Posterior cingulate gyrus (tissue), 11 donors: ENCODE data around the gene SIPA1L3.
"Not testable (repeated sequence)": the region's sequence is repeated elsewhere in the genome, so short reads cannot be mapped to it uniquely, and the experiment has no call there.

Source experiments
- DNase-seq, 10 donors: peaks; one replicate each; pipeline versions ENCODE4 v3.0.0 to v3.0.0-alpha.2; 2020 to 2021; ENCODE audit warnings: mixed read lengths in 3 of 10
- intact Hi-C: fragments of 100-400 bp; cut with DNase I; formaldehyde crosslinking; loops from one replicate; pipeline ENCODE4 v1.15.1; 2023

SIPA1L3 gene

GRCh38 chr19:38055010-38055409 lies 148.0 kb downstream of the SIPA1L3 start:
- intact Hi-C loops: no loop called here
- DNase-seq: peak in 1 of 10 donors; percentile 22

DNA sequence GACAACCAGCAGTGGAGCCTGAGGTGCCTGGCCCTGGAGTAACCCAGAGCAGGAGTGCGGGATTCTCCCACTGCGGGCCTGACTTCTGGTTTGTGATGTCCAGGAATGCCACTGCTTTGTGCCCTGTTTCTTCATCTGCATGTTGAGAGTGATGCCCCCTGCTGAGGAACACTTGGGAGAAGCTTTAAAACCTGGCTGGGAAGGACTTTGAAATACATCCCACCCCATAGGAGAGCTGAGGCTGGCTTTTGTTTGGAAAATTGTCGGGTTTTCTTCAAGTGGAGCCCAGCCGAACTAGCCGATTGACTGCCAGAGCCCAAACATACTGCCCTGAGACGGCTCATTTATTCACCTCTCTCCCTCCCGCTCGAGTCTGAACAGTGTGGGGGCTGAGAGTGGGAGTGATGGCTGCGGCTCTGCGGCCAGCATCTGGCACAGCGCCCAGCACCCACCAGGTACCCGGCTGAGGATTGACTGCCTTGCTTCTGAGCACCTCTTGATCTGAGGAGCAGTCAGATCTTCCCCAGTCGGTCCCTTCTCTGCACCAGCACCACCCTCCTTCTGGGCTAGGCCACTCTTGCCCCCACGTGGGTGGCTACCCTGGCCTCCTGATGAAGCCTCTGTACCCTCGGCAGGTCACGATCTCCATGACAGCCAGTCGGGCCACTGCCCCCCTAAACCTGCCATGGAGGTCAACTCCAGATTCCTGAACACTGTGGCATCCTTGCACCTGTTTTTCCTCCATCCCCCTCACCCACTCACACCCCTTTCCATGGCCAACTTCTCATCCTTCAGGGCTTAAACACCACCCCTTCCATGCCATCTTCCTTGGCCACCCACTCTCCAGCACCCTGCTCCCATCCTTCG lies 148.9 kb downstream of the SIPA1L3 start:
- intact Hi-C loops: no loop called here
- peak in 1 of 10 donors; percentile 59 for DNase-seq

DNA sequence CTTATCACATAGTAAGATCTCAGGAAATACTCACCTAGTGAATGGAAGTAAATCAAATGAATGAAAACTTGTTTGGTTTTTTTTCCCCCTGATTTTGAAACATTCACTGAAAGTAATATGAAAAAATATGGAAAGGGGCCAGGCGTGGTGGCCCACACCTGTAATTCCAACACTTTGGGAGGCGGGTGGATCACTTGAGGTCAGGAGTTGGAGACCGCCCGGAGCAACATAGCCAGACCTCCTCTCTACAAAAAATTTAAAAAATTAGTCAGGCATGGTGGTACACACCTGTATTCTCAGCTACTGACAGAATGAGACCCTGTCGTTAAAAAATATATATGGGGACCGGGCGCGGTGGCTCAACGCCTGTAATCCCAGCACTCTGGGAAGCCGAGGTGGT lies 149.6 kb downstream of the SIPA1L3 start:
- intact Hi-C loops: no loop called here
- peak in 2 of 10 donors; percentile 11 to 26 for DNase-seq

- DNase-seq: peak in 1 of 10 donors; percentile 55
- intact Hi-C loops: no loop called here
Measured at GRCh38 chr19:38057959-38058690, 151.1 kb downstream of the SIPA1L3 start.

GRCh38 chr19:38059897-38060296 lies 152.9 kb downstream of the SIPA1L3 start:
- intact Hi-C loops: no loop called here
- DNase-seq: peak in 1 of 10 donors; percentile 47

GRCh38 chr19:38060331-38060730 lies 153.3 kb downstream of the SIPA1L3 start:
- peak in 1 of 10 donors; percentile 26 for DNase-seq

GRCh38 chr19:38061294-38061693 lies 154.3 kb downstream of the SIPA1L3 start:
- intact Hi-C loops: no loop called here
- DNase-seq: peak in 1 of 10 donors; percentile 7

More at GRCh38 chr19:38060331-38060730, 153.3 kb downstream of the SIPA1L3 start:
- intact Hi-C loops: no loop called here

GRCh38 chr19:38062959-38063761 lies 156.2 kb downstream of the SIPA1L3 start:
- peak in 3 of 10 donors; percentile 25 to 64 (median 48) for DNase-seq

DNA sequence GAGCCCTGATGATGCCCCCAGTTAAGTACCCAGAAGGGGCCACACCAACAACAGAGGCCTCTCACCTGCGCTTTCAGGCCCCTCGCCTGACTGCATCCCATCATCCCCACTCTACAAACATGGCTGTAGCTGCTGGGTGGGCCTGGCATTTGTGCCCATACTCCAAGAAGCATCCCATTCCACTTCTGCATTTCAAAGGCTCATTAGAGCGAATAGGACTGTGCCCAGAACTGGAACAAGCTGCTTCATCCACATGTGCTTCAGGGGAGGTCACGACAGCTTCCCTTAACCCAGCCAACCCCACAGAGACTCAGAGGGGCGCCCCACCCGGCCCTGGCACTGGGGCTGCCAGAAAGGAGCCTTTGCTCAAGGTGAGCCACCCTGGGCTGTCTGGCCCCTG lies 156.9 kb downstream of the SIPA1L3 start:
- intact Hi-C loops: no loop called here
- DNase-seq: no peak

More at GRCh38 chr19:38062959-38063761, 156.2 kb downstream of the SIPA1L3 start:
- intact Hi-C loops: no loop called here

- intact Hi-C loops: no loop called here
- peak in 1 of 10 donors; percentile 57 for DNase-seq
Measured at GRCh38 chr19:38064661-38065425, 157.8 kb downstream of the SIPA1L3 start.

GRCh38 chr19:38065775-38066174 lies 158.8 kb downstream of the SIPA1L3 start:
- DNase-seq, intact Hi-C loops: not testable (repeated sequence)

DNA sequence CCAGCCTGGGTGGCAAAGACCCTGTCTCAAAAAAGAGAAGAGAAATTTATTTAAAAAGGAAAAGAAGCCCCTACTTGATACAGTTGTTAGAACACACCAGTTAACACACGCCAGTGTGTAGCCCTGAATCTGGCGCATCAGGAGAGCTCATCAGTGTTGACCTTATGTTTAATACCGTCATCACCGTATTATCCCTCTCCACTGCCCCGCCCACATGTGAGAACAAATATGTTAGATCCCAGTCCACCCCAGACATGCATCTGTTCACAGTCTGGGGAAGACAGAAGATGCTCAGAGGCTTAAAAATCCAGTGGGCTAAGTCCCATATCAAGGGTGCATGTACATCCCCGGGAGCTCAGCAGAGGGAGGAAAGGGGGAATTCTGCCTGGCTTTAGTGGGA lies 161.8 kb downstream of the SIPA1L3 start:
- intact Hi-C loops: no loop called here

DNA sequence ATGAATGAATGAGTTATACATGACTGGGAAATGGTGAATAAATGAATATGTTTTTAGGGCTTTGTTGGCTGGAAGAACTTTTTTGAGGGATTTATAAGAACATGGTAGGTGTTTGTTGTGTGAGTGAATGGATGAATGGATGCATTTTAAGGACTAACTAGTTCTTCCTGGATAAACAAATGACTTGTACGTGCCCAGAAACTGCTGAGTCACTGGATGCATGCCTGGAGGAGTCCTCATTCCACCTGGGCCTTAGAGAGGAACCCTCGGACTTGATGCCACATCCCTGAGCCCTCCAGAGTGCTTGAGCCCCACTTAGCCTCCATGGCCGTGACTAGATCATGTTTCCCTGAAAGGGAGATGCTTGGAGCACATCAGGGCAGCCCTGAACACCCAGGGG lies 163.6 kb downstream of the SIPA1L3 start:
- intact Hi-C loops: no loop called here

More for the DNA sequence above, 161.8 kb downstream of the SIPA1L3 start:
- no peak for DNase-seq

DNA sequence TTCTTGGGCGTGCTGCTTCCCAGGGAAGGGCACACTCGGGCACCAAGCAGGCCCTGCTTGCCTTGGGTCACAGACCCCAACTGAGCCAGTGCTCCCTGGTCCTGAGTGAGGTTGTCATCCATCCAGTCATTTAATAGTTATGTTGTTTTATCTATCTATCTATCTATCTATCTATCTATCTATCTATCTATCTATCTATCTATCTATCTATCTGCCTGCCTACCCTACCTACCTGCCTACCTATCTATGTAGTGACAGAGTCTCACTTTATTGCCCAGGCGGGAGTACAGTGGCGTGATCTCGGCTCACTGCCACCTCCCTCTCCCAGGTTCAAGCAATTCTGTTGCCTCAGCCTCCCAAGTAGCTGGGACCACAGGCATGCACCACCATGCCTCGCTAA lies 164.0 kb downstream of the SIPA1L3 start:
- intact Hi-C loops, DNase-seq: not testable (repeated sequence)

More for the DNA sequence above, 163.6 kb downstream of the SIPA1L3 start:
- no peak for DNase-seq

DNA sequence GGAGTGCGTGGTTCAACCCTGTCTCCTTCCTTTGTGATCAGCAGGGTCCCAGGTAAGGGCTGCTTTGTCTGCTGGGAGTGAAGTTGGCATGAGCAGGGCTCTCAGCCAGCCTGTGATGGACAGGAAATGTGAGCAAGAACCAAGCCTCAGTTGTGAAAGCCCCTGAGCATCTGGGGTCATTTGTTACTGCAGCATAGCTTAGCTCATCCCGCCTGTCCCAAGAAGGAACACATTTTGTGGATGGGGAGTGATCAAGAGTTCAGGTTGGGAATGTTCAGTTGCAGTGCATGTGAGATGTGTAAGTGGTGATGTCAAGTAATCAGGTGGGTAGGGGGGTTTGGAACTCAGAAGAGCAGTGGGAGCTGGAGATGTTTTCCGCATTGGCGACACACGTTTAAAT lies 164.6 kb downstream of the SIPA1L3 start:
- intact Hi-C loops: no loop called here
- DNase-seq: no peak

- intact Hi-C loops: no loop called here
- peak in 2 of 10 donors; percentile 55 to 63 for DNase-seq
Measured at GRCh38 chr19:38072776-38073750, 166.1 kb downstream of the SIPA1L3 start.

DNA sequence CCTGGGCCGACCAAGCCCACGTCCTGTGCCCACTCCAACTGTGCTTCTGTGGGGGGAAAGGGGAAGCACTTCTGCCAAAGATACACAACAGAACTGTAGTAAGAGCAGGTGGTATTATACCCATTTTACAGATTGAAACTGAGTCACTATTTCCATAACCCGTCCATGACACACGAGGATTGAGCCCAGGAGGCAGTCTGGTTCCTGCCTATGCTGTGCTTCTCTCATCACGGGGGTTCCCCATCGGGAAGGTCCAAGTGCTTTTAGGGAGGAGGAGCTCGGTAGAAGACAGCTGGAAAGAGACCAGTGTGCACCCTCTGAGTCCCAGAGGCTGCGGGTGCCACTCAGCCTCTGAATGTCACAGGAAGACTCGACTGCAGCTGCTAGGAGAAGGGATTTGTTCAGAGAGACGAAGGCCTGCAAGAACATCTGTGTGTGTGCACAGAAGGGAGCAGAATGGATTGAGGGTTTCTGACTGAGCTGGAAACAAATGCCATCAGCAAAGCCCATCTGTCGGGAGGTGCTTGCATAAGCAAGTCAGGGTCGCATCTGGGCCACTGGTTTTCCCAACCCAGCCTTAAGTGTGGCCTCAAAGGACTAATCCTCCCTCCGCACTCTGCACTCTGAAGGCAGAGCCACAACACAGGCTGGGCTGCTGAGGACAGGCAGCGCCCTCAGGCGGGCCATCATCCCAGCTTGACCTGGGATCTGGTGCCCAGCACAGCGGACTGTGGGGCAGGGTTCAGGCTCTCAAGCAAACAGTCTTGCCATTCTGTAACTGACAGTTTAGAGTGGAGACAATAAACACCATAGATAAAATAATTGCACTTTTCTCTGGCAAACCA lies 167.1 kb downstream of the SIPA1L3 start:
- peak in 7 of 10 donors; percentile 12 to 91 (median 39) for DNase-seq
- intact Hi-C loops: no loop called here

DNA sequence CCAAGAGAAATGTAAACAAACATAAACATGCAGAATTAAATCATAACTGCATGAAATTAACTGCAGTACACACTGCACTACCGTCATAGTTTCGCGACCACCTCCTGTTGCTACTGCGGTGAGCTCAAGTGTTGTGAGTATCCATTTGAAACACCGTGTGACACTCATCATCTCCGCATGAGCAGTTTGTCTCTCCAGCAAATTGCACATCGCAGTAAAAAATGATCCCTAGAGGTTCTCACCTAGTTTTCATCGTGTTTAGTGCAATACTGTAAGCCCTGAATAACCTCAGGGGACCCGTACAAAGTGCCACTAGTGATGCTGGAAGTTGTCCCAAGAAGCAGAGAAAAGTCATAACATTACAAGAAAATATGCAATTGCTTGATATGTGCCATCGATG lies 169.3 kb downstream of the SIPA1L3 start:
- intact Hi-C loops: no loop called here
- no peak for DNase-seq
